ENCODE measurements around the gene SNCAIP.
"Not testable (repeated sequence)": the region's sequence is repeated elsewhere in the genome, so short reads cannot be mapped to it uniquely, and the experiment has no call there.

The SNCAIP gene

GRCh38 chr5:122332599-122333555, 20.8 kb downstream of the SNCAIP start:
- Histone ChIP-seq H3K9me3 (no peaks in the 10 kb centered on the region), H3K4me2 (no peak overlapping the region), H3K36me3 (no peaks in the 10 kb centered on the region), H3K27me3 (no peaks in the 10 kb centered on the region), H3K9ac (no peak overlapping the region), H4K20me1 (no peaks in the 10 kb centered on the region), H3K4me1 (no peaks in the 10 kb centered on the region), H3K4me3 (no peak overlapping the region), H3K27ac (no peak overlapping the region)
- no peak for TF ChIP-seq Cebpa-rat (IDR thresholded peaks at IDR 0.05)

- Histone ChIP-seq H3K27me3 (no peaks in the 10 kb centered on the region), H3K4me1 (no peaks in the 10 kb centered on the region), H4K20me1 (no peaks in the 10 kb centered on the region), H3K27ac (no peak overlapping the region), H3K9me3 (no peaks in the 10 kb centered on the region), H3K4me3 (no peak overlapping the region), H3K36me3 (no peaks in the 10 kb centered on the region), H3K9ac (no peak overlapping the region), H3K4me2 (no peak overlapping the region)
- no peak for TF ChIP-seq Cebpa-rat (IDR thresholded peaks at IDR 0.05)
Measured at GRCh38 chr5:122333564-122333963, 21.5 kb downstream of the SNCAIP start.

DNA sequence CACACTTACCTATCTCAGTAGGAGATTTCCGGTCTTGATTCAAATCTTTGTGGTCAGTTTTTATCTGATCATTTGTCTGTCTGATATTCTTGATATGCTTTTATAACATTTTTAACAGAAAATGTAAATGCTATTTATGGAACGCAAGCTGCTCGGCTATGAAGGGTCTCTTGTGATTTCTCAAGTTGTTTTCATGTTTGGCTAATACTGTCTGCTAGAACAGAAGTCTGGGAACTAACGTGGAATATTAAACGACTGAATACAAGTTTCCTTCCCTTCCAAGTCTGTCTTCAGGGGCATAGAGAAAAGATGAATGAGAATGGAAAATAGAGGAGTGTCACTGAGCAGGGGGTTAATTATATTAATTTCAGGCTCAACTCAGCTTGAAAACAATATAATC, 27.6 kb downstream of the SNCAIP start:
- TF ChIP-seq Cebpa-rat (IDR thresholded peaks at IDR 0.05), result no peak
- Histone ChIP-seq H3K4me1 (no peaks in the 10 kb centered on the region), H3K9me3 (no peaks in the 10 kb centered on the region)

GRCh38 chr5:122341087-122341486, 29.1 kb downstream of the SNCAIP start:
- H3K27me3 ChIP-seq, result no peaks in the 10 kb centered on the region
- no peak overlapping the region for H3K4me2 ChIP-seq
- no peak for TF ChIP-seq Cebpa-rat (IDR thresholded peaks at IDR 0.05)
- no peaks in the 10 kb centered on the region for H3K36me3 ChIP-seq
- H4K20me1 ChIP-seq, result no peaks in the 10 kb centered on the region
- H3K4me3 ChIP-seq, result no peak overlapping the region
- no peak overlapping the region for H3K27ac ChIP-seq
- no peak overlapping the region for H3K9ac ChIP-seq
- no peaks in the 10 kb centered on the region for H3K9me3 ChIP-seq
- no peaks in the 10 kb centered on the region for H3K4me1 ChIP-seq

More for the DNA sequence above, 27.6 kb downstream of the SNCAIP start:
- no peak overlapping the region for H3K4me3 ChIP-seq
- H3K27ac ChIP-seq, result no peak overlapping the region
- no peaks in the 10 kb centered on the region for H3K36me3 ChIP-seq
- H3K27me3 ChIP-seq, result no peaks in the 10 kb centered on the region
- H4K20me1 ChIP-seq, result no peaks in the 10 kb centered on the region
- no peak overlapping the region for H3K4me2 ChIP-seq
- no peak overlapping the region for H3K9ac ChIP-seq

GRCh38 chr5:122342256-122342655, 30.2 kb downstream of the SNCAIP start:
- no peaks in the 10 kb centered on the region for H4K20me1 ChIP-seq
- H3K4me3 ChIP-seq, result no peak overlapping the region
- H3K27me3 ChIP-seq, result no peaks in the 10 kb centered on the region
- H3K27ac ChIP-seq, result no peak overlapping the region
- H3K9ac ChIP-seq, result no peak overlapping the region
- H3K4me1 ChIP-seq, result no peaks in the 10 kb centered on the region
- no peaks in the 10 kb centered on the region for H3K9me3 ChIP-seq
- TF ChIP-seq Cebpa-rat (IDR thresholded peaks at IDR 0.05), result no peak
- H3K4me2 ChIP-seq, result no peak overlapping the region
- no peaks in the 10 kb centered on the region for H3K36me3 ChIP-seq

DNA sequence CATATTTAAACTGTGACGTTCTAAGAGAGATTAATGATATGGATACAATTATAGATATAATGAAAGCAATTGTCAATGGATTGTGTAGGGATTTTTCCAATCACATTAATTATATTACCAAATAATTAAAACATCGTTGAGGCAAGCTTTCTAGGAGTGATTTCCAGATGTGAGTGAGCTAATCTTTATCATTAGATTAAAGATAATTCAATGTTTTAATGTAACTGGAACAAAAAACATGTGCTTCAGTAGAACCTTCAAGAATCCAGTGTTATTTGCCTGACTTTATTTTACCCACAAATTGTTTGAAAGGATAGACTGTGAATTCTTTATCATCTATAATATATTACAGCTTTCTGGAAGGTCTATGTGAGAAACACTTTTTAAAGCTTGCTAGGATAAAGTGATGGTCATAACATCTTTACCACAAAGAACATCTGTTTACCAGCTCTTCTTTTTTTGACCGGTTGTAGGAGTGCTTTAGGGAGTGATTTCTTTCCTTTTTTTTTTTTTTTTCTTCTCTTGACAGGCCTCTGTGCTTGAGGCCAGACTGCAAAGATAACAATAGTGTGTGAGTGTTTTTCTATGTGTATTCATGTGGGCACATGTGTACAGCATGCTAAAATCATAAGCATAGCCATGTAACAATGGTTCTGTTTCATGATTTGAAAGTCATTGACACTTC, 35.0 kb downstream of the SNCAIP start:
- no peaks in the 10 kb centered on the region for H3K9me3 ChIP-seq
- TF ChIP-seq Cebpa-rat (IDR thresholded peaks at IDR 0.05), result no peak
- no peaks in the 10 kb centered on the region for H4K20me1 ChIP-seq
- no peak overlapping the region for H3K27ac ChIP-seq
- H3K4me2 ChIP-seq, result no peak overlapping the region
- H3K4me3 ChIP-seq, result no peak overlapping the region
- H3K4me1 ChIP-seq, result no peaks in the 10 kb centered on the region
- no peaks in the 10 kb centered on the region for H3K27me3 ChIP-seq
- no peaks in the 10 kb centered on the region for H3K36me3 ChIP-seq
- H3K9ac ChIP-seq, result no peak overlapping the region

DNA sequence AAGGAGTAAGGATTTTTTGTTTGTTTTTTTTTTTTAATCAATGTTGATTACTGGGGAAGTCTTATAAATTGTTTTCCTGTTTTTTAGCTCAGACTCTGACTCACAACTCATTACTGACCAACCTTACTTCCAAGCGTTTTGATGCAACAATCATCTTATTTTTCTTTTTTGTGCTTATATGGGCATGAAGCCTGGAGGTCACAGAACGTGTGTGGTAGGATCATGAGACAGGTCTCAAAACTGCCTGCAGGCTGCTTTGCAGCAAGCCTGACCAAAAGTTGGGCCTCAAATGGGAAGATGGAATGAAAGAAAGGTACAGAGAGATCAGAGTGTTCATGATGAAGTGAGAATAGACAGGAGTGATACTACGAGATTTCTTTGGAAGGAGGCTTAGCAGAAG, 38.5 kb downstream of the SNCAIP start:
- Histone ChIP-seq H3K9ac (no peak overlapping the region), H3K4me2 (no peak overlapping the region), H3K4me3 (no peak overlapping the region), H3K27ac (no peak overlapping the region), H3K9me3 (no peaks in the 10 kb centered on the region), H4K20me1 (no peaks in the 10 kb centered on the region), H3K27me3 (no peaks in the 10 kb centered on the region), H3K4me1 (no peaks in the 10 kb centered on the region), H3K36me3 (no peaks in the 10 kb centered on the region)
- no peak for TF ChIP-seq Cebpa-rat (IDR thresholded peaks at IDR 0.05)

GRCh38 chr5:122351416-122352157, 39.5 kb downstream of the SNCAIP start:
- H3K27me3 ChIP-seq, result no peaks in the 10 kb centered on the region
- H3K36me3 ChIP-seq, result no peaks in the 10 kb centered on the region
- TF ChIP-seq Cebpa-rat (IDR thresholded peaks at IDR 0.05), result no peak
- no peak overlapping the region for H3K4me2 ChIP-seq
- H4K20me1 ChIP-seq, result no peaks in the 10 kb centered on the region
- no peak overlapping the region for H3K27ac ChIP-seq
- H3K9me3 ChIP-seq, result no peaks in the 10 kb centered on the region
- no peak overlapping the region for H3K4me3 ChIP-seq
- H3K4me1 ChIP-seq, result no peaks in the 10 kb centered on the region
- H3K9ac ChIP-seq, result no peak overlapping the region

- H3K36me3 ChIP-seq, result no peaks in the 10 kb centered on the region
- H3K9ac ChIP-seq, result no peak overlapping the region
- H3K4me3 ChIP-seq, result no peak overlapping the region
- no peak overlapping the region for H3K4me2 ChIP-seq
- no peaks in the 10 kb centered on the region for H3K4me1 ChIP-seq
- no peak for TF ChIP-seq Cebpa-rat (IDR thresholded peaks at IDR 0.05)
- H3K27me3 ChIP-seq, result no peaks in the 10 kb centered on the region
- no peak overlapping the region for H3K27ac ChIP-seq
- no peaks in the 10 kb centered on the region for H4K20me1 ChIP-seq
- H3K9me3 ChIP-seq, result no peaks in the 10 kb centered on the region
Measured at GRCh38 chr5:122352331-122352730, 40.3 kb downstream of the SNCAIP start.

GRCh38 chr5:122353361-122353760, 41.3 kb downstream of the SNCAIP start:
- not testable (repeated sequence) for H3K9ac ChIP-seq, H3K4me1 ChIP-seq, H4K20me1 ChIP-seq, H3K36me3 ChIP-seq, H3K4me2 ChIP-seq, H3K4me3 ChIP-seq, H3K27ac ChIP-seq, H3K27me3 ChIP-seq, H3K9me3 ChIP-seq
